ENCODE measurements around the gene FBXO3.
"Not testable (repeated sequence)": the region's sequence is repeated elsewhere in the genome, so short reads cannot be mapped to it uniquely, and the experiment has no call there.

FBXO3 gene

GRCh38 chr11:33733980-33734379 lies 40.3 kb downstream of the FBXO3 start:
- Histone ChIP-seq H3K9me3 (ENCODE audit: insufficient read depth, low read length) (no peaks in the 10 kb centered on the region), H3K4me3 (ENCODE audit: insufficient read depth, low read length, poor library complexity, severe bottlenecking) (no peak overlapping the region), H3K36me3 (ENCODE audit: low read length) (no peaks in the 10 kb centered on the region), H3K27ac (ENCODE audit: low read depth, low read length) (no peak overlapping the region), H3K79me2 (ENCODE audit: insufficient read depth, low read length) (no peaks in the 10 kb centered on the region), H3K9ac (ENCODE audit: low read length) (no peak overlapping the region), H4K20me1 (ENCODE audit: low read depth, low read length) (no peaks in the 10 kb centered on the region), H2AFZ (ENCODE audit: low read depth, low read length, severe bottlenecking) (no peak overlapping the region), H3K27me3 (ENCODE audit: low read length) (no peaks in the 10 kb centered on the region), H3F3A (ENCODE audit: insufficient read depth) (peaks cover 3% of the 10 kb centered on the region; the same call in 1 of the 2 replicates), H3K9me2 (replicated peaks; ENCODE audit: insufficient read depth, low read length) (no peaks in the 10 kb centered on the region), H3K4me2 (ENCODE audit: low read depth, low read length, poor library complexity, severe bottlenecking) (no peak overlapping the region)
- no peak for TF ChIP-seq EZH2phosphoT487 (conservative IDR thresholded peaks at IDR 0.05; ENCODE audit: low read length)
- TF ChIP-seq CTCF (IDR thresholded peaks at IDR 0.05; ENCODE audit: insufficient read depth, low read length, poor library complexity, severe bottlenecking): no peak

- Histone ChIP-seq H3K9me3 (ENCODE audit: insufficient read depth, low read length) (no peaks in the 10 kb centered on the region), H3K4me2 (ENCODE audit: low read depth, low read length, poor library complexity, severe bottlenecking) (no peak overlapping the region), H4K20me1 (ENCODE audit: low read depth, low read length) (no peaks in the 10 kb centered on the region), H3K79me2 (ENCODE audit: insufficient read depth, low read length) (no peaks in the 10 kb centered on the region), H3K9ac (ENCODE audit: low read length) (no peak overlapping the region), H3F3A (ENCODE audit: insufficient read depth) (peaks cover 3% of the 10 kb centered on the region; the same call in 1 of the 2 replicates), H3K27ac (ENCODE audit: low read depth, low read length) (no peak overlapping the region), H3K36me3 (ENCODE audit: low read length) (no peaks in the 10 kb centered on the region), H3K9me2 (replicated peaks; ENCODE audit: insufficient read depth, low read length) (no peaks in the 10 kb centered on the region), H3K27me3 (ENCODE audit: low read length) (no peaks in the 10 kb centered on the region), H2AFZ (ENCODE audit: low read depth, low read length, severe bottlenecking) (no peak overlapping the region), H3K4me3 (ENCODE audit: insufficient read depth, low read length, poor library complexity, severe bottlenecking) (no peak overlapping the region)
- TF ChIP-seq CTCF (IDR thresholded peaks at IDR 0.05; ENCODE audit: insufficient read depth, low read length, poor library complexity, severe bottlenecking) (no peak), EZH2phosphoT487 (conservative IDR thresholded peaks at IDR 0.05; ENCODE audit: low read length) (no peak)
These were observed 42.4 kb downstream of the FBXO3 start for GRCh38 chr11:33731723-33732531.

- Histone ChIP-seq H3K36me3 (ENCODE audit: low read length) (no peaks in the 10 kb centered on the region), H4K20me1 (ENCODE audit: low read depth, low read length) (no peaks in the 10 kb centered on the region), H3F3A (ENCODE audit: insufficient read depth) (no peaks in the 10 kb centered on the region), H3K27ac (ENCODE audit: low read depth, low read length) (no peak overlapping the region), H3K79me2 (ENCODE audit: insufficient read depth, low read length) (no peaks in the 10 kb centered on the region), H3K9me2 (replicated peaks; ENCODE audit: insufficient read depth, low read length) (no peaks in the 10 kb centered on the region), H3K4me2 (ENCODE audit: low read depth, low read length, poor library complexity, severe bottlenecking) (no peak overlapping the region), H3K9ac (ENCODE audit: low read length) (no peak overlapping the region), H2AFZ (ENCODE audit: low read depth, low read length, severe bottlenecking) (no peak overlapping the region), H3K4me3 (ENCODE audit: insufficient read depth, low read length, poor library complexity, severe bottlenecking) (no peak overlapping the region), H3K9me3 (ENCODE audit: insufficient read depth, low read length) (no peaks in the 10 kb centered on the region), H3K27me3 (ENCODE audit: low read length) (no peaks in the 10 kb centered on the region)
- TF ChIP-seq EZH2phosphoT487 (conservative IDR thresholded peaks at IDR 0.05; ENCODE audit: low read length): no peak
- TF ChIP-seq CTCF (IDR thresholded peaks at IDR 0.05; ENCODE audit: insufficient read depth, low read length, poor library complexity, severe bottlenecking): no peak
These were observed 43.6 kb downstream of the FBXO3 start for GRCh38 chr11:33730716-33731115.

GRCh38 chr11:33729072-33729664 lies 45.2 kb downstream of the FBXO3 start:
- not testable (repeated sequence) for H3K27me3 ChIP-seq (ENCODE audit: low read length); H3K27ac ChIP-seq (ENCODE audit: low read depth, low read length); H2AFZ ChIP-seq (ENCODE audit: low read depth, low read length, severe bottlenecking); H3K36me3 ChIP-seq (ENCODE audit: low read length); H3K4me2 ChIP-seq (ENCODE audit: low read depth, low read length, poor library complexity, severe bottlenecking); H3K9ac ChIP-seq (ENCODE audit: low read length); H3K4me3 ChIP-seq (ENCODE audit: insufficient read depth, low read length, poor library complexity, severe bottlenecking); H3F3A ChIP-seq (ENCODE audit: insufficient read depth); H3K9me3 ChIP-seq (ENCODE audit: insufficient read depth, low read length); H4K20me1 ChIP-seq (ENCODE audit: low read depth, low read length); H3K79me2 ChIP-seq (ENCODE audit: insufficient read depth, low read length); H3K9me2 ChIP-seq (replicated peaks; ENCODE audit: insufficient read depth, low read length)

- not testable (repeated sequence) for H3K4me2 ChIP-seq (ENCODE audit: low read depth, low read length, poor library complexity, severe bottlenecking); H2AFZ ChIP-seq (ENCODE audit: low read depth, low read length, severe bottlenecking); H3F3A ChIP-seq (ENCODE audit: insufficient read depth); H3K4me3 ChIP-seq (ENCODE audit: insufficient read depth, low read length, poor library complexity, severe bottlenecking); H3K9me2 ChIP-seq (replicated peaks; ENCODE audit: insufficient read depth, low read length); H3K27me3 ChIP-seq (ENCODE audit: low read length); H3K79me2 ChIP-seq (ENCODE audit: insufficient read depth, low read length); H3K36me3 ChIP-seq (ENCODE audit: low read length); H3K9ac ChIP-seq (ENCODE audit: low read length); H3K9me3 ChIP-seq (ENCODE audit: insufficient read depth, low read length); H4K20me1 ChIP-seq (ENCODE audit: low read depth, low read length); H3K27ac ChIP-seq (ENCODE audit: low read depth, low read length)
These were observed 46.8 kb downstream of the FBXO3 start for GRCh38 chr11:33727539-33727938.
